Neural progenitor cell (in vitro differentiated cells): ENCODE measurements around the gene CD33. TPM values are rescaled to one million over a fixed set of nuclear protein-coding genes. Genes with fewer than 3 reads are reported as not detected.

ENCODE experiments used
- DNase-seq: peaks from one replicate; pipeline ENCODE4 v3.0.0-alpha.2; 2016; ENCODE audit warnings: low spot score
- H2AFZ ChIP-seq: fragments of 200-600 bp; sonication (generic); replicated peaks from 2 replicates; pipeline ENCODE4 v1.6.1; 2016; ENCODE audit warnings: antibody characterized with exemption
- H3F3A ChIP-seq: fragments of 200-600 bp; sonication (generic); 2 replicates; pipeline ENCODE4 v1.6.1; 2016; ENCODE audit warnings: antibody characterized with exemption, low read depth
- H3K27ac ChIP-seq: fragments of 200-600 bp; sonication (generic); 2 replicates; pipeline ENCODE4 v1.5.1; 2016; ENCODE audit warnings: mild to moderate bottlenecking
- H3K27me3 ChIP-seq: fragments of 200-600 bp; sonication (generic); 2 replicates; pipeline ENCODE4 v1.6.1; 2016; ENCODE audit warnings: mild to moderate bottlenecking, moderate library complexity
- H3K36me3 ChIP-seq: fragments of 200-600 bp; sonication (generic); 2 replicates; pipeline ENCODE4 v1.5.1; 2016
- H3K4me1 ChIP-seq: fragments of 200-600 bp; sonication (generic); 2 replicates; pipeline ENCODE4 v1.6.1; 2016; ENCODE audit warnings: mixed run types
- H3K4me2 ChIP-seq: fragments of 200-600 bp; sonication (generic); 2 replicates; pipeline ENCODE4 v1.6.1; 2016
- H3K4me3 ChIP-seq: fragments of 200-600 bp; sonication (generic); 2 replicates; pipeline ENCODE4 v1.5.1; 2016
- H3K79me2 ChIP-seq: fragments of 200-600 bp; sonication (generic); 2 replicates; pipeline ENCODE4 v1.6.1; 2016; ENCODE audit warnings: low read depth
- H3K9ac ChIP-seq: fragments of 200-600 bp; sonication (generic); 2 replicates; pipeline ENCODE4 v1.6.1; 2016
- H3K9me3 ChIP-seq: fragments of 200-600 bp; sonication (generic); 2 replicates; pipeline ENCODE4 v1.5.1; 2016; ENCODE audit warnings: low read depth
- H4K20me1 ChIP-seq: fragments of 200-600 bp; sonication (generic); 2 replicates; pipeline ENCODE4 v1.6.1; 2016; ENCODE audit warnings: low read depth
- H3K27ac Mint-ChIP-seq: 3 replicates; pipeline ENCODE4 v1.8.0; 2021; ENCODE audit warnings: mixed read lengths
- H3K27me3 Mint-ChIP-seq: 2 replicates; pipeline ENCODE4 v1.8.0; 2022; ENCODE audit warnings: low read depth, mild to moderate bottlenecking, inconsistent platforms, moderate library complexity, mixed read lengths; ENCODE audit not compliant: insufficient read depth
- H3K36me3 Mint-ChIP-seq: 3 replicates; pipeline ENCODE4 v1.8.0; 2021; ENCODE audit warnings: mixed read lengths
- H3K4me1 Mint-ChIP-seq: 3 replicates; pipeline ENCODE4 v1.8.0; 2021; ENCODE audit warnings: mixed read lengths
- H3K4me3 Mint-ChIP-seq: 3 replicates; pipeline ENCODE4 v1.8.0; 2021; ENCODE audit warnings: mild to moderate bottlenecking, moderate library complexity, mixed read lengths
- H3K9me3 Mint-ChIP-seq: 3 replicates; pipeline ENCODE4 v1.8.0; 2020; ENCODE audit warnings: mixed read lengths
- CTCF ChIP-seq: fragments of 200-600 bp; sonication (generic); IDR thresholded peaks from 2 replicates; pipeline ENCODE4 v1.5.1; 2017; ENCODE audit warnings: antibody characterized with exemption, mild to moderate bottlenecking
- EZH2 ChIP-seq: fragments of 200-600 bp; sonication (generic); IDR thresholded peaks from 2 replicates; pipeline ENCODE4 v1.6.1; 2017; ENCODE audit warnings: antibody characterized with exemption, mild to moderate bottlenecking, moderate library complexity
- EZH2phosphoT487 ChIP-seq: fragments of 200-600 bp; sonication (generic); IDR thresholded peaks from 2 replicates; pipeline ENCODE4 v1.6.1; 2017; ENCODE audit warnings: antibody characterized with exemption
- total RNA-seq: library from RNA; depleted of rRNA; stranded (reverse); fragments of >200 nt; gene quantifications from 2 replicates; pipeline ENCODE4 v1.2.3, GENCODE V29; 2015; ENCODE audit warnings: low replicate concordance

Gene CD33
- total RNA-seq, 1 donor from 2014 or later: not detected

GRCh38 chr19:51200071-51200666 is 24.7 kb upstream of the CD33 start:
- no peaks in the 10 kb centered on the region for H4K20me1 ChIP-seq
- no peak overlapping the region for H3K4me2 ChIP-seq
- H3K36me3 Mint-ChIP-seq: no peaks in the 10 kb centered on the region
- H3K9me3 ChIP-seq: no peaks in the 10 kb centered on the region
- H2AFZ ChIP-seq: no peak overlapping the region
- H3K27me3 ChIP-seq: no peaks in the 10 kb centered on the region
- H3K9ac ChIP-seq: no peak overlapping the region
- no peaks in the 10 kb centered on the region for H3K9me3 Mint-ChIP-seq
- no peaks in the 10 kb centered on the region for H3K4me1 ChIP-seq
- no peak for DNase-seq
- no peak overlapping the region for H3K4me3 Mint-ChIP-seq
- H3K4me3 ChIP-seq: no peak overlapping the region
- H3K4me1 Mint-ChIP-seq: no peaks in the 10 kb centered on the region
- H3K27me3 Mint-ChIP-seq: peaks cover 6% of the 10 kb centered on the region
- H3K36me3 ChIP-seq: no peaks in the 10 kb centered on the region
- H3K27ac Mint-ChIP-seq: no peak overlapping the region
- H3K79me2 ChIP-seq: no peaks in the 10 kb centered on the region
- H3K27ac ChIP-seq: no peak overlapping the region
- H3F3A ChIP-seq: no peaks in the 10 kb centered on the region
- TF ChIP-seq EZH2phosphoT487 (no peak), EZH2 (no peak), CTCF (no peak)

- H3K36me3 ChIP-seq: no peaks in the 10 kb centered on the region
- H3K4me1 Mint-ChIP-seq: no peaks in the 10 kb centered on the region
- no peaks in the 10 kb centered on the region for H3K9me3 Mint-ChIP-seq
- peaks cover 9% of the 10 kb centered on the region for H3K27me3 Mint-ChIP-seq
- no peak overlapping the region for H3K4me2 ChIP-seq
- no peak overlapping the region for H3K27ac Mint-ChIP-seq
- H3K4me1 ChIP-seq: no peaks in the 10 kb centered on the region
- H3K9ac ChIP-seq: no peak overlapping the region
- H3K27ac ChIP-seq: no peak overlapping the region
- no peaks in the 10 kb centered on the region for H4K20me1 ChIP-seq
- H3K79me2 ChIP-seq: no peaks in the 10 kb centered on the region
- no peaks in the 10 kb centered on the region for H3K9me3 ChIP-seq
- H3K36me3 Mint-ChIP-seq: no peaks in the 10 kb centered on the region
- H3K4me3 Mint-ChIP-seq: no peak overlapping the region
- H3K4me3 ChIP-seq: no peak overlapping the region
- H3K27me3 ChIP-seq: no peaks in the 10 kb centered on the region
- no peak for DNase-seq
- no peaks in the 10 kb centered on the region for H3F3A ChIP-seq
- TF ChIP-seq EZH2phosphoT487 (no peak), CTCF (no peak), EZH2 (no peak)
- H2AFZ ChIP-seq: no peak overlapping the region
Measured at GRCh38 chr19:51201712-51202111, 23.2 kb upstream of the CD33 start.

- Histone ChIP-seq H3K4me3 (no peak overlapping the region), H3K79me2 (no peaks in the 10 kb centered on the region), H4K20me1 (no peaks in the 10 kb centered on the region), H3F3A (no peaks in the 10 kb centered on the region), H3K36me3 (no peaks in the 10 kb centered on the region), H2AFZ (no peak overlapping the region), H3K9me3 (no peaks in the 10 kb centered on the region), H3K27me3 (no peaks in the 10 kb centered on the region), H3K4me1 (no peaks in the 10 kb centered on the region), H3K4me2 (no peak overlapping the region), H3K27ac (no peak overlapping the region), H3K9ac (no peak overlapping the region)
- H3K27me3 Mint-ChIP-seq: peaks cover 9% of the 10 kb centered on the region
- no peaks in the 10 kb centered on the region for H3K36me3 Mint-ChIP-seq
- no peak overlapping the region for H3K4me3 Mint-ChIP-seq
- H3K27ac Mint-ChIP-seq: no peak overlapping the region
- no peaks in the 10 kb centered on the region for H3K4me1 Mint-ChIP-seq
- H3K9me3 Mint-ChIP-seq: no peaks in the 10 kb centered on the region
- TF ChIP-seq EZH2phosphoT487 (no peak), CTCF (no peak), EZH2 (no peak)
- DNase-seq: no peak
Measured at GRCh38 chr19:51203916-51204315, 21.0 kb upstream of the CD33 start.
